Ascending aorta (tissue), 2 donors: Measurements from ENCODE around the gene OXCT1. TPM values are rescaled to one million over a fixed set of nuclear protein-coding genes. Genes with fewer than 3 reads are reported as not detected.

Source experiments
- DNase-seq, 2 donors: peaks; one replicate each; pipeline ENCODE4 v3.0.0-alpha.2; 2019; ENCODE audit warnings: low spot score in 2 of 2
- H3K27ac ChIP-seq, 2 donors: fragments of 200-600 bp; sonication (generic); one replicate each; pipeline ENCODE4 v1.5.1; 2016 to 2017; ENCODE audit warnings: mild to moderate bottlenecking in 1 of 2
- H3K27me3 ChIP-seq: fragments of 200-600 bp; sonication (generic); one replicate; pipeline ENCODE4 v1.5.1; 2017
- H3K36me3 ChIP-seq, 2 donors: fragments of 200-600 bp; sonication (generic); one replicate each; pipeline ENCODE4 v1.5.1; 2016
- H3K4me1 ChIP-seq, 2 donors: fragments of 200-600 bp; sonication (generic); one replicate each; pipeline ENCODE4 v1.5.1; 2016 to 2017; ENCODE audit warnings: mild to moderate bottlenecking in 1 of 2
- H3K4me3 ChIP-seq, 2 donors: fragments of 200-600 bp; sonication (generic); one replicate each; pipeline ENCODE4 v1.5.1; 2016 to 2017; ENCODE audit warnings: mild to moderate bottlenecking in 1 of 2
- H3K9me3 ChIP-seq, 2 donors: fragments of 200-600 bp; sonication (generic); one replicate each; pipeline ENCODE4 v1.5.1; 2016
- CTCF ChIP-seq, 3 experiments: fragments of 200-600 bp in 2 of 3; fragments of 450-650 bp in 1 of 3; sonication (generic) in 2 of 3; IDR thresholded peaks; one replicate each; pipeline ENCODE4 v1.5.1; 2016 to 2019; ENCODE audit warnings: antibody characterized with exemption in 3 of 3, mild to moderate bottlenecking in 1 of 3, moderate library complexity in 1 of 3
- intact Hi-C: fragments of 100-400 bp; cut with DNase I; formaldehyde crosslinking; loops from one replicate; pipeline ENCODE4 v1.15.1; 2023
- total RNA-seq: library from RNA; depleted of rRNA; stranded (reverse); fragments of >200 nt; gene quantifications from one replicate; pipeline ENCODE4 v1.1.0, GENCODE V29; 2016

The OXCT1 gene
- total RNA-seq, 1 donor from 2014 or later: 3.1 TPM

GRCh38 chr5:41763574-41763973 is 106.7 kb downstream of the OXCT1 start:
- no peaks in the 10 kb centered on the region for H3K27me3 ChIP-seq
- H3K27ac ChIP-seq: peak overlapping the region in 1 of 2 donors; percentile 15
- intact Hi-C loops: no loop called here
- H3K36me3 ChIP-seq: no peaks in the 10 kb centered on the region
- H3K4me1 ChIP-seq: peaks cover 4 to 16% of the 10 kb centered on the region in 2 donors
- DNase-seq: no peak
- no peak overlapping the region for H3K4me3 ChIP-seq
- TF ChIP-seq CTCF (IDR thresholded peaks at IDR 0.05): no peak
- no peaks in the 10 kb centered on the region for H3K9me3 ChIP-seq

GRCh38 chr5:41763081-41763480 is 107.1 kb downstream of the OXCT1 start:
- Histone ChIP-seq H3K4me1 (peaks cover 4 to 16% of the 10 kb centered on the region in 2 donors), H3K36me3 (no peaks in the 10 kb centered on the region), H3K4me3 (no peak overlapping the region), H3K27me3 (no peaks in the 10 kb centered on the region), H3K27ac (peak overlapping the region; percentile 9 to 41), H3K9me3 (no peaks in the 10 kb centered on the region)
- no peak for DNase-seq
- intact Hi-C loops: no loop called here
- no peak for TF ChIP-seq CTCF (IDR thresholded peaks at IDR 0.05)

GRCh38 chr5:41762426-41762825 is 107.8 kb downstream of the OXCT1 start:
- Histone ChIP-seq H3K27ac (peak overlapping the region; percentile 9 to 41), H3K4me1 (peaks cover 4 to 16% of the 10 kb centered on the region in 2 donors), H3K36me3 (no peaks in the 10 kb centered on the region), H3K4me3 (no peak overlapping the region), H3K27me3 (no peaks in the 10 kb centered on the region), H3K9me3 (no peaks in the 10 kb centered on the region)
- intact Hi-C loops: no loop called here
- TF ChIP-seq CTCF (IDR thresholded peaks at IDR 0.05): no peak
- DNase-seq: no peak

GRCh38 chr5:41761663-41762062 is 108.6 kb downstream of the OXCT1 start:
- Histone ChIP-seq H3K27me3 (no peaks in the 10 kb centered on the region), H3K36me3 (no peaks in the 10 kb centered on the region), H3K9me3 (no peaks in the 10 kb centered on the region), H3K4me3 (no peak overlapping the region), H3K4me1 (peaks cover 4 to 16% of the 10 kb centered on the region in 2 donors), H3K27ac (no peak overlapping the region)
- DNase-seq: no peak
- no peak for TF ChIP-seq CTCF (IDR thresholded peaks at IDR 0.05)
- intact Hi-C loops: no loop called here

GRCh38 chr5:41755705-41756104 is 114.5 kb downstream of the OXCT1 start:
- no peak for DNase-seq
- H3K9me3 ChIP-seq: no peaks in the 10 kb centered on the region
- H3K36me3 ChIP-seq: no peaks in the 10 kb centered on the region
- no peak overlapping the region for H3K4me3 ChIP-seq
- H3K27me3 ChIP-seq: no peaks in the 10 kb centered on the region
- intact Hi-C loops: no loop called here
- H3K4me1 ChIP-seq: peaks cover 0 to 5% of the 10 kb centered on the region in 2 donors
- H3K27ac ChIP-seq: no peak overlapping the region
- TF ChIP-seq CTCF (IDR thresholded peaks at IDR 0.05): no peak

- Histone ChIP-seq H3K4me1 (peaks cover 0 to 5% of the 10 kb centered on the region in 2 donors), H3K9me3 (no peaks in the 10 kb centered on the region), H3K4me3 (no peak overlapping the region), H3K27me3 (no peaks in the 10 kb centered on the region), H3K27ac (no peak overlapping the region), H3K36me3 (no peaks in the 10 kb centered on the region)
- no peak for TF ChIP-seq CTCF (IDR thresholded peaks at IDR 0.05)
- no peak for DNase-seq
- intact Hi-C loops: no loop called here
Observed at GRCh38 chr5:41754857-41755256, 115.4 kb downstream of the OXCT1 start.
